Pancreas (tissue), 10 donors: ENCODE data around the gene FAP. TPM values are rescaled to one million over a fixed set of nuclear protein-coding genes. Genes with fewer than 3 reads are reported as not detected.

Experiments used
- ATAC-seq, 4 donors: fragments of 200-7000 bp; cut with Tn5 transposase; one replicate each; pipeline versions ENCODE4 v1.8.0 to v1.9.1; 2020; ENCODE audit warnings: mild to moderate bottlenecking in 4 of 4, moderate library complexity in 4 of 4
- DNase-seq, 6 donors: peaks; one replicate each; pipeline ENCODE4 v3.0.0-alpha.2; 2020
- FAIRE-seq: peaks from 2 replicates; lab custom pipeline; 2012; peaks lifted over from hg19 to GRCh38; lab: Jason Lieb, UNC
- H3K27ac ChIP-seq, 4 donors: fragments of 200-600 bp; sonication (generic); 1 replicate in 3 of 4; 2 replicates in 1 of 4; pipeline versions ENCODE4 v1.5.0 to v1.8.0; 2020
- H3K27me3 ChIP-seq, 4 donors: fragments of 200-600 bp; one replicate each; pipeline ENCODE4 v1.8.0; 2021
- H3K36me3 ChIP-seq, 3 donors: fragments of 200-600 bp; sonication (generic) in 1 of 3; one replicate each; pipeline versions ENCODE4 v1.5.0 to v1.8.0; 2020 to 2021
- H3K4me1 ChIP-seq, 3 donors: fragments of 200-600 bp; one replicate each; pipeline ENCODE4 v1.8.0; 2021
- H3K4me3 ChIP-seq, 4 donors: fragments of 200-600 bp; sonication (generic) in 2 of 4; one replicate each; pipeline versions ENCODE4 v1.5.0 to v1.8.0; 2020 to 2021
- H3K9me3 ChIP-seq, 4 donors: fragments of 200-600 bp; one replicate each; pipeline ENCODE4 v1.8.0; 2021
- CTCF ChIP-seq, 4 donors: fragments of 200-600 bp; sonication (generic) in 3 of 4; IDR thresholded peaks; one replicate each; pipeline versions ENCODE4 v1.5.0 to v1.8.0; 2021; ENCODE audit warnings: antibody characterized with exemption in 4 of 4
- WGBS, 2 donors: extraction: QIAGEN DNeasy Blood & Tissue Kit; methylation state at CpG; one replicate each; pipeline ENCODE4 v1.1.7; 2013; 5-methylcytosine and 5-hydroxymethylcytosine counted together
- intact Hi-C, 3 donors: fragments of 100-400 bp; cut with DNase I; formaldehyde crosslinking; loops; one replicate each; pipeline versions ENCODE4 v1.11.1 to v1.14.2; 2022
- polyA plus RNA-seq, 2 donors: library from polyadenylated mRNA; stranded (reverse); fragments of 200-250 nt; gene quantifications; one replicate each; pipeline ENCODE4 v1.2.3, GENCODE V29; 2013
- total RNA-seq, 6 donors: library from RNA; stranded (reverse); fragmentation: NEBNext Ultra II Directional in 4 of 6; extraction: Animal tissue kit (Norgen Biotek cat#: 25700) in 4 of 6; gene quantifications; one replicate each; pipeline versions ENCODE4 v1.2.1 to v1.2.4, GENCODE V29; 2021 to 2023
- donor health status: healthy with polysubstance abuse.
- donor health status: DM: no; HTN: no; CAD: no; lungs with moderate emphysema.
- donor health status: DM: no; HTN: no; CAD: no.
- donor health status: control.
- donor health status: control.
- donor health status: Bipolar disorder and iron deficiency.
- donor health status: DM: yes; HTN: yes; CAD: no.
- donor health status: DM: no; HTN: no; CAD: no.
- donor health status: DM: no; HTN: no; CAD: no.
- donor health status: DM: yes; HTN: yes; CAD: no.

The FAP gene
- total and polyA plus RNA-seq, 8 donors = 0.98 to 38.1 (median 8.4) TPM

- H3K27me3 ChIP-seq = peaks cover 0 to 4% (median 0%) of the 10 kb centered on the region in 4 donors
- no peak for FAIRE-seq
- intact Hi-C loops = no loop called here
These were observed 94.3 kb downstream of the FAP start for GRCh38 chr2:162148956-162149355.

DNA sequence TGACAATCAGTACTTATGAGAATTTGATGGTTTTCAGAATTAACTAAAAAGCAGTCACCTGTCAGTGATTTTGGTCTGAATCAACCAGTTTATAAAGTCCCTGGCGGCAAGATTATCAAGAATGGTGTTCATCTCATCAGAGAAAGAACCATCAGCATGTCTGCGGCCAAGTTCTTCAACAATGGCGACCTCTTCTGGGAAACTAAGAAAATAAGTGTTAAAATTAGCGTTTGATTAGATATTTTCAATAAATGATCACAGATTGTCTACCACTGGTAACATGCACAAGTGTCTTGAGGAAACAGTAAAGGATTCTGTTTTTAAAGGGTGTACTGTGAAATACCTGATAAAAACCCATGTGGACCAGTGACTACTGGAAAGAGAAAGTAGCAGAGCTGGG is 99.3 kb downstream of the FAP start:
- ATAC-seq (no peak), DNase-seq (no peak), FAIRE-seq (no peak)
- peaks cover 0 to 4% (median 0%) of the 10 kb centered on the region in 4 donors for H3K27me3 ChIP-seq
- H3K36me3 ChIP-seq = no peaks in the 10 kb centered on the region
- TF ChIP-seq CTCF (IDR thresholded peaks at IDR 0.05) = no peak
- 66 to 78% methylated on average over 4 of the region's 4 CpGs for WGBS, 2 donors
- H3K4me1 ChIP-seq = no peaks in the 10 kb centered on the region
- intact Hi-C loops = no loop called here
- H3K4me3 ChIP-seq = no peak overlapping the region
- H3K9me3 ChIP-seq = no peaks in the 10 kb centered on the region
- no peak overlapping the region for H3K27ac ChIP-seq

More at GRCh38 chr2:162148956-162149355, 94.3 kb downstream of the FAP start:
- no peak for TF ChIP-seq CTCF (IDR thresholded peaks at IDR 0.05)
- no peak for ATAC-seq
- H3K36me3 ChIP-seq = no peaks in the 10 kb centered on the region
- no peak overlapping the region for H3K27ac ChIP-seq
- H3K4me1 ChIP-seq = no peaks in the 10 kb centered on the region
- DNase-seq = no peak
- no peaks in the 10 kb centered on the region for H3K9me3 ChIP-seq
- H3K4me3 ChIP-seq = no peak overlapping the region
- WGBS, 2 donors = 34 to 36% methylated on average over 3 of the region's 3 CpGs

DNA sequence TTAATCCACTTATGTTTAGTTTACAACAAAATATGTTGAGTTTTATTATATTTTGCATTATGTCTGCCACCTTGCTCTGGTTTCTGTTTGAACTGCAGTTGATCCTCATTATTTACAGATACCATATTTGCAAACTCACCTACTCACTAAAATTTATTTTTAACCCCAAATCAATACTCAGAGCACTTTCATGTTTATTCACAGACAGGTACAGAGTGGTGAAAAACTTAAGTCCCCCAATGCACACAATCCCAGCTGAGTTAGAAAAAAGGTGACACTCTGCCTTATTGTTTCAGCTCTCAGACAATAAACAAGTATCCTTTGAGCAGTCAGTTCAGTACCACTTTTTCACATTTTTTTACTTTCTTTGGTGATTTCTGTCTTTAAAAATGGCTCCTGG is 104.9 kb downstream of the FAP start:
- Histone ChIP-seq H3K4me1 (no peaks in the 10 kb centered on the region), H3K36me3 (no peaks in the 10 kb centered on the region), H3K4me3 (no peak overlapping the region), H3K27ac (no peak overlapping the region), H3K27me3 (peaks cover 0 to 6% (median 0%) of the 10 kb centered on the region in 4 donors), H3K9me3 (no peaks in the 10 kb centered on the region)
- intact Hi-C loops = no loop called here
- FAIRE-seq (no peak), DNase-seq (no peak), ATAC-seq (no peak)
- no peak for TF ChIP-seq CTCF (IDR thresholded peaks at IDR 0.05)

GRCh38 chr2:162127422-162127821 is 115.8 kb downstream of the FAP start:
- no peak overlapping the region for H3K27ac ChIP-seq
- H3K36me3 ChIP-seq = no peaks in the 10 kb centered on the region
- H3K9me3 ChIP-seq = no peaks in the 10 kb centered on the region
- H3K27me3 ChIP-seq = no peaks in the 10 kb centered on the region
- WGBS, 2 donors = 65 to 67% methylated on average over 2 of the region's 2 CpGs
- intact Hi-C loops = loop anchor here in 2 of 3 donors (5.0 to 10.0 kb wide), 2 partner anchors 123 to 125 kb away; no protein-coding TSS in a partner anchor
- H3K4me3 ChIP-seq = no peak overlapping the region
- no peaks in the 10 kb centered on the region for H3K4me1 ChIP-seq
- ATAC-seq = no peak
- no peak for FAIRE-seq
- no peak for DNase-seq
- TF ChIP-seq CTCF (IDR thresholded peaks at IDR 0.05) = no peak

- Histone ChIP-seq H3K4me1 (no peaks in the 10 kb centered on the region), H3K27ac (no peak overlapping the region), H3K4me3 (no peak overlapping the region), H3K9me3 (no peaks in the 10 kb centered on the region), H3K27me3 (no peaks in the 10 kb centered on the region), H3K36me3 (no peaks in the 10 kb centered on the region)
- ATAC-seq (no peak), FAIRE-seq (no peak), DNase-seq (no peak)
- no peak for TF ChIP-seq CTCF (IDR thresholded peaks at IDR 0.05)
- intact Hi-C loops = loop anchor here in 2 of 3 donors (5.0 to 10.0 kb wide), 2 partner anchors 122 to 124 kb away; no protein-coding TSS in a partner anchor
- WGBS, 2 donors = 48 to 68% methylated on average over 2 of the region's 2 CpGs
These were observed 116.7 kb downstream of the FAP start for GRCh38 chr2:162126527-162126926.
